RPMI7951 (cell line): ENCODE data around the gene GALNT18. TPM values are rescaled to one million over a fixed set of nuclear protein-coding genes. Genes with fewer than 3 reads are reported as not detected.

Experiments
- DNase-seq: peaks from one replicate; pipeline ENCODE4 v3.0.0-alpha.2; 2012; ENCODE audit warnings: low read depth
- total RNA-seq: library from RNA; depleted of rRNA; stranded (reverse); fragments of >200 nt; shearing (Covaris generic); gene quantifications from 2 replicates; pipeline ENCODE4 v1.2.3, GENCODE V29; 2014

GALNT18 gene
- total RNA-seq, 1 experiment from 2014 or later = 12.3 TPM

DNA sequence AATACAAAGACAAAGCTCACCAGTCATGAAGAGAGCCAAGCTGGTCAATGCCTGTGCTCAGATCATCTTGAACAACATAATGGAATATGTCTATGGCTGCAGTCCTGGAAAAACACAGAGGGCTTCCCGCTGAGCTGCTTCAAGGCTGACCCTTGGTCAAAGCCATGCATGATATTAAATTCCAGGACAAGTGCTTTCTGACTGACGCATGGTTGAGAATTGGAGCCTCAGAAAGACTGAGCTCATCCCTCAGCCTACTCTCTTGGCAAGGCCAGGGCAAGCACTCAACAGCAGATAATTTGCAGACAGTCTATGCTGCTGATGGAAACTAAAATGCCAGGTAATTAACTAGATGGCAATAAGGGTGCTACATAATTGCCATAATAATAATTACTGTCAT is 89.2 kb downstream of the GALNT18 start:
- DNase-seq = no peak

DNA sequence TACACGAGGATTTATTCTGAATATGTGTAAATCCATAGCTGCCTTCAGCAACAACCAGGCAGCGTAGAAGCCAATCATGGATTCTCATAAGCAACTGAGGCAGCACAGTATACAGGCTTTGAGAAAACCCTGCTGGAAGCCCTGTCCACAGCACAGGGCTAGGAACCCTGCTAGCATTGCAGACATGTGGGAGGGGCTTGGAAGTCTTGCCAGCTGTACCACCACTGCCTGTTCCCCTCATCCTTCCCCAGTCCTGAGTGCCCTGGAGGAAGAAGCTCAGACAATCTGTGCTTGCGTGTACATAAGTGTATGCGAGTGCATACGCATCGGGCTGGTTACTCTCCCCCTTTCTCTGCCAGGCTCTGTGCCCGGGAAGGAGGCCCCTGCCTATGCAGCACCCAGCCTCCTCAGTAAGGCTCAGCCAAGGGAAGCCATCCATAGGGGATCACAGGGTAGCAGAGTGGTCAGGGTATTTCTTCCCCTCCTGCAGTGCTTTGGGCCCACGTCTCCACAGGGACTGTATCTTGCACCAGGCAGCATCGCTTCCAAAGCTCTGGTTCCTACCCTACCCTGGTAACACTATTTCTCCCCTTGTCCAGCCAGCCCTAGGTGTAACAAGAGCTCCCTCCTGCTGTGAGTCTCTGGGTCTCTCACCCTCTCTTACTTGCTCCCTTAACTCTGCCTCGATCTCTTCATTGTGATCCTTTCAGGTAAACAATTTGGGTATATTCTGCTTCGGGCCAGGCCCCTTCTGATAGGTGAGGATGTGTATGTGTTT is 90.5 kb downstream of the GALNT18 start:
- DNase-seq = no peak

DNA sequence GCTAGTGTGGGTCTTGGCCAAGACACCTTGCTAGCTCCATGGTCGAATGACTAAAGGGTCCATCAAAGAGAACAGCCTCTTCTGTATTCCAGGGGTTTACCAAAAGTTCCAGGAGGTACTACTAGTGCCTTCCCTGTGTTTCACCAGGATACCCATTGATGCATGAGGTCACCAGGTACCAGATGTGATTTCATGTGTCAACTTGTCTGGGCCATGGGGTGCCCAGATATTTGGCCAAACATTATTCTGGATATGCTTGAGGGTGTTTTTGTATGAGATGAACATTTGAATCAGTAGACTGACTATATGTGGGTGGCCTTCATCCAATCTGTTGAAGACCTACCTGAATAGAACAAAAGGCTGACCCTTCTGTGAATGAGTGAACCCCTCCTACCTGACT is 92.8 kb downstream of the GALNT18 start:
- DNase-seq = no peak

DNA sequence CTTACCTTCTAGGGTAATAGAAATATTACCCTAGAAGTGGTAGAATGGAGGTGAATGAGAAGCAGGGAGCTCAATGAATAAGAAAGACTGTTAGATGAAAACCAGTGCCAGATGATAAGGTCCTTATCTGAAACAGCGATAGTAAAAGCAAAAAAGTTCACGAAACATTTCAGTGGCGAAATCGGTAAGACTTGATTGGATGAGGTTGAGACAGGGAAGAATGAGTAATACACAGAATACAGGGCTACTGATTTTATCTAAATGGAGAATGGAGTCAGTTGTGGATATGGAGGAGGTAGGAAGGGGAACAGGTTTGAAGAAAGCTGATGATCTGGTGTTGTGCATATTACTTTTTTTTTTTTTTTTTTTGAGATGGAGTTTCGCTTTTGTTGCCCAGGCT is 96.5 kb downstream of the GALNT18 start:
- no peak for DNase-seq

DNA sequence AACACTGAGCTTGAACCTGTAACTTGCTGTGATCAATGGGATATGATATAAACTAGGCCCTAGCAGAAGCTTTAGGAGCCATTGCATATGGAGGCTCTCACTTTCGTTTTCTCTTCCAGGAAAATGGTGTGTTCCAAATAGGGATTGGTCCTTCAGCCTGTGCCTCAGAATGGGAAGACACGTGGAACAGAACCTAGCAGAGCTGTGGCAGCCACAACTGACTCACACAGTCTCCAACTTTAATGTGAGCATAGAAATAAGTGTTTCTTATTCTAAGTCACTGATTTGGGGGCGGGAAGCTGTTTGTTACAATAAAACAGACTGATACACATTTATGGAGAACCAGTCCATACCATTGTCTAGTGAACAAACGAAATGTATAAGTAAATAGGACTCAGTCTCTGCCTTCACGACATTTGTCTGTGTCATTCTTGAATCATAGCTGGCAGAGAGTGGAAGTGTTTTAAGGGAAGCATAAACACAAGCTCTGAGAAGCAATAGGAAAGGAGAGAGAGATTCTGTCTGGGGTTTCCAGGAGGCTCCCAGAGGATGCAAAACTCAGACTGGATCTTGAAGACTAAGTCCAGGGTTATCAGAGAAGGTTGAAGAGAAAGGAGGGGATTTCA is 97.3 kb downstream of the GALNT18 start:
- DNase-seq = peak; percentile 71

DNA sequence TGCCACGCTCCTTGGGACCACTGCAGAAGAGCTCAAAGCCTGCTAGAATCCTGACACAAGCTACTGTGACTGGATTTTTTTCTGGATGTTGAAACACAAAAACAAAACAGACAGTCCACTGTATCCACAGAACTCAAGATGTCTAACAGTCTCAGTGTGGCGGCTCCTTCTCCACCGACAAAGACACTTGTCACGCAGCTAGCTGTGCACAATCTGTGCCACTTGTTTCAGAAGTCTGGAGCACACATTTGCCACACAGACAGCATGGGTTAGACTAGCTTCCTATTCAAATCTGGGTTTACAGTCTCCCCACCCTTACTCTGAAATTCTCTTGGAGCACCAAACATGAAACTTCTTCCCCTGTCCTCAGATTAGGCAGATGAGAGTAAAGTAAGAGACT is 99.2 kb downstream of the GALNT18 start:
- DNase-seq = no peak

DNA sequence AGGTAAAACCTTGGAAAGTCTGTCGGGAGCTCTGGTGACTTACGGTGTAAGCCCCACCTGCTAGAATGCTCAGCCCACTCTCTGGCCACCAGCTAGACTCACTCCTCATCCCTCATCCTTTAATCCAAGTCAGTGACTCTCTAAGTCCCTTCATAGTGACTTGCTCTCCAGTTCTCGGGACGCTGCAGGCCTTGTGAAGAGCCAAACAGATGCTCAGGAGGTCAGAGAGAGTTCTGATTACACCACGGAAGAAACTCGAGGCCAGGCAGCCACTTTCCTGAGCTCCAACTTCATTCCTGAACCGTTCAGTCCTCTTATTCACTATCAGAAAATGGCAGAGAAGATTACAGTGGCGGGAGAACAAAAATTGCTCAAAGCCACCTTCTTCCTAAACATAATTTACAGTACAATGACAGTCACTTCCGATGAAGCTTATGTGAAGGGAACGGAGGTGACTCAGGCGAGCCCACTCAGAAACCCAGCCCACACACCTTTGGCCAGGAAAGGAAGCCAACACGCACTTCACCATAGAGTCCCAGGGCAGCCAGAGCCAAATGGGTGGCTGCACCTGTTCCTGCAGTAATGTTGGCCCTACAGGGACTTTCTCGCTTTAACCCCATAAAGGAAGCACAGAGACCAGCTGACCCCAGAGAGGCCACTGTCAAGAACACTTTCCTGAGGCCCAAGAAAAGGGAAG is 100.4 kb downstream of the GALNT18 start:
- no peak for DNase-seq

DNA sequence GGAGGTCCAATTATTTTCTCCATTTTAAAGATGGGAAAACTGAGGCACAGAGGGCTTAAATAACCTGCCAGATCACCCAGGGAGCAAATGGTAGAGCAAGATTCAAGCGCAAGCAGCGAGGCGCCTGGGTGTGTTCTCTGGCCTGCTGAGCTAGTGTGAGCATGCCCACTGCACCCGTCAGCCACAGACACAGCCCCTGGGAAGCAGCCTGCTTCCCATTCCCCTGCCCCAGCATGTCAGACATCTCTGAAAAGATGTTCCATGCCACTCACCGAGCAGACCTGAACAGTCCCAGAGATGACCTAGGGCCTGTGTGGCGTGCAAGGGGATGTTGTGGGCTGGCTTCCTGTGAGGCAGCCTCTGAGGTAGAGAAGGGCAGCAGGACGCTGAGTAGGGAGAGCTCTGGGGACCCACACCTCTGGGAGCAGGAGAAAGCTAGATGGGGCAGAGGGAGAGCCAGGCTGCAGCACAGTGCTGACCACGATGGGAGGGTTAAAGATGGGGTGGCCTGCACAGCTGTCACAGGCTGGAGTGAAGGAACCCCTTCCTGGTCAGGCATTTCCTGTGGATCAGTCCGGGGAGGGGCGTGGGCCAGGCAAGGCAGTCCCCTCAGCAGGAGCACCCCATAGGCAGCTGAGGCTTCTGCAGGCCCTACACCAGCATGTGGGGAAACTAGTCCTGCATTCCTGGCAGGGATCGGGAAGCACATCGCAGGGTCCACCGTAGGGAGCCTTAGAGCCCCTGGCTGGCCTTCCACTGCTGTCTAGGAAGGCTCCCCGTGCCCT is 101.4 kb downstream of the GALNT18 start:
- no peak for DNase-seq

DNA sequence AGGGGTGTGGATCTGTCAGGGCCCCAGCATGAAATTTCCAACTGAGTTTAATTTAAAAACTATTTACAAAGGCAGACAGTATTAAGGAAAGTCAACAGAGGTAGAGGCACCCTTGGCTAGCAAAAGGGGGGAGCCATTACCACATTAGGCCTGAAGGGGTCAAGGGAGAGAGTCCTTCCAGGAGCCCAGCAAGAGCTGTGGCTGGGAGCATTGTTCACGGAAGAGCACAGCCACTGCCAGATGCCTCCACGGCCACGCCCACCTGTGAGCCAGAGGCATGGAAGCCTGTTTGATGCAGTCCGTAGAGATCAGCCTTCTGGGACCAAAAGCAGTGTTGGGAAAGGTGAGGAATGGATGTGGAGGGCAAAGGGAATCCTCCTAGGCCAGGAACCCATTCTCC is 102.6 kb downstream of the GALNT18 start:
- peak; percentile 15 for DNase-seq

DNA sequence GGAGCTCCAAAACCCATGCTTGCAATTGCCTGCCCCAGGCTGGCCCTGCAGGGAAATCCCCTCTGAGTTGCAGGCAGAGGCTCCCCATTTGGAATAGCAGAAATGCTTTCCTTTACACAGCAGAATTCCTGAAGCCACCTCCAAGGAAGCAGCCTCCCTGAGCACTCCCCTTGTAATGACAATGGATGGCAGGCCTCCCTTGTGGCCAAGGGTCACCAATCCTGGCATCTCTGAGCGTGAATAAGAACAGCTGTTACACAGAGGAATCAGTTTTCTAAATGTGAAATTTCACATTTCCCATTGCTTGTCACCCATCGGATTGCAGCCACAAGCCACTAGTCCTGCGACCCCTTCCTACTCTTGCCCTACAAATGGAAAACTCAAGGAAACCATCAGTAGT is 107.6 kb downstream of the GALNT18 start:
- DNase-seq = no peak

DNA sequence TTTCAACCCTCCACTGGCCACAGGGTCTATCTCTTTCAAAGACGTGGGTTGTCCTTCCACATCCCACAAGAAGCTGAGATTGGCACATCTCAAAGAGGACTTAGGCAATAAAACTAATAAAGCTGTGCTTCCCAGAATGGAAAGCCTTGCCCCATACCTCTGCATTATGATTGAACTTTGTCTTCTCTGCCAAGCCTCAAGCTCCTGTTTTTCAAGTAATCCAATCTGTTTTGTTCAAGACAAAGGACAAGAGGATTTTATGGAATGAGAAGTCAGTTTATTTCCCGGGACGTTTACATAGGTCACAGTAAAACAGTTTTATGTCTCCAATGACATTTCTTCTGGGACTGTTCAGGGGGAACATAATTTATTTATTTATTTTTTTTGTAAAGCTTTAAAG is 108.4 kb downstream of the GALNT18 start:
- peak; percentile 10 for DNase-seq

DNA sequence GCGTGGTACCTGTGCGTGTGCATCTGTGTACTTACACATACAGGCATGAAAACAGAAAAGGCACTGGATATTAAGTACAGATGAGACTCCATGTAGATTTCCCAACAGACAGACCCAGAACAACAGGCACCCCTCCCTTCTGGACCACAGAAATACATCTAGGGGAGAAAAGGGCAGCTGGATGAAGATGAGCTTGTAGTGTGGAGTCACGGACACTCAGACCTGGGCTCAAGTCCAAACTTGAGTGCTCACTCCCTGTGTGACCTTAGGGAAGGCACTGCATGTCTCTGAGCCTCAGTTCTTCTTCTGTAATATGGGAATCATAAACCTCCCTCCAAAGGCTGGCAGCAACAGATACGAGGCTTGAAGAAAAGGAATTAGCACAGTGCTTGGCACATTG is 108.9 kb downstream of the GALNT18 start:
- no peak for DNase-seq

DNA sequence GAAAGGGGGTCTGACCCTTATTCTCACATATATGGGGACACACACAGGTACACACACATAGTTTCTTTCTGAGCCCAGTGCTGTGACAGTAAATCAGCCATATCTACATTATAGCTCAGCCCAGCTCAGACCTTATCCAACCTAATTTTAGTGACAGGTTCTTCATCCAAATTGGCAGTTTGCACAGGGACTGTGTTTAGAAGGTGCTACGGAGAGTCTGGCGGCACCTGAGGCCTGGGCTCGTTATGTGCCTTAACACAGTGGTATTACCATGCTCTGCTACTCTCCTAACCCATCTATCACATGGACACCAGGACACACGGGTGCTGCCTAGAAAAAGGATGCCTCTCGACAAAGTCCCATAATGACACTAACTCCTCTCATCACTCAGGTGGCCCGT is 109.3 kb downstream of the GALNT18 start:
- DNase-seq = no peak

DNA sequence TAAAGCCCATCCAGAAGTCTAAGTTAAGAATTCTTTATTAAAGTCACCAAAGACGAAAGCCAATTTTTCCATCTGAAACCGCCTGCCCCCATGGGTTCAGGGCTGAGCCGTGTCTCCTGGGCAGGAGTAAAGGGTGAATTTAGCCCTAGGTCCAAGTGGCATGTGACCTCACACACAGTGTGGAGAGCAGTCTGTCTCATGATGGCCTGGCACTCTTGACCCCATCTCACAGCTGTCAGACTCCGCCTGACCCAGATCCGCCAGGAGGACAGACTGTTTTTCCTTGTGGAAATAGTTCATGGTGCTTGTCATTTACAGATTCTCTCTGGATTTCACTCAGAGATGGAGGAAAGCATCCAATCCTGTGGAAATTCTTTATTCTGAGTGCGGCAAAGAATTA is 109.7 kb downstream of the GALNT18 start:
- DNase-seq = no peak

DNA sequence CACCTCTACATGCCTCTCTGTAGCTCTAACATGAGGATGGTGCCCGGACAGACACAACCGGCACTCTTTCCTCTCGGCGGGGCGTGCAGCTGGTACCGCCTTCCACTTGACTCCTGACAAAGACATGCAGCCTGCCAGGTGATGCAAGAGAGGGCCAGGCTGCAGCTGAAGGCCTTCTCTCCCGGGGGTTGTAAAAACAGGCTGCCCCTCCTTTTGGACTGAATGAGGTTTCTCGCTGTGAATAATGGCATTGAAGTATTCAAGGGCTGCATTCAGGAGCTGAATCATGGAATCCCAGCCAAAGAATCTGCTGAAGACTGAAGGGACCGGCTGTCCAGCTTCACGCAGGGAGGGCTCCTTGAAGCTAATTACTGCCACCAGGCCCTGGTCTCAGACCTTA is 110.9 kb downstream of the GALNT18 start:
- peak; percentile 42 for DNase-seq

DNA sequence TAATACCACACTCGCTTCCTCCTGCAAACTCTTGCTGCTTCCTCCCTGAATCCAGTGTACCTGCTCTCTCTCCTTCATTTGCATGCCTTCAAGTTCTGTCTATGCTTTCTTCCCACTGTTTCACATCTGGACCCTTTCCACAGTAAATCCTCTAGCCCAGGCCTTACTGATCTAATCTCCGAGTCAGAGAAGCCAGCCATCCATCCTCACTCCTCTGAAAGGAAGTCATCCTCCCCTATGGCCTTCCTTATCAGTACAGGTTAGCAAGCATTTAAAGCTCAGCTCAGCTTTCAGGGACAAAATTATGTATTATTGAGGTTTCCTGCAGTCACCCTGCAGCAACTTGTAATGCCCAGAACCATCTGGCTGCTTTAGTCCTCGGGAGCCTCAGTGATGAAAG is 116.1 kb downstream of the GALNT18 start:
- no peak for DNase-seq

DNA sequence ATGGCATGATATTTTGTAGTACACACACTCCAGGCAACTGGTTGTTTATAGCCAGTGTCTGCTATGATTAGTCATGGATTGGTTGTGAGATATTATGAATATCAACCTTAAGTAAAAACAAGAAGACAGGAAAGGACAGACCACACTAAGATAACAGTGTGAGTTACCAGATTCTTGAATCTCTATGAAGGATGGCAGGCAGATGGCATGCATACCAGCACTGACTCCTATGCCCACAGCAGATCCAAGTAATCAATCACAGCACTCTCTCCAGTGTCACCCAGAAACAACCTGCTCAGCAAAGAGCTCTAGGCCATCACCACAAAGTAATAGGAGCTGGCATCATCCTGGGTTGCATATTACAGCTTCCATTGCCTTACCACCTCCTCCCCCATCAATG is 116.6 kb downstream of the GALNT18 start:
- peak; percentile 41 for DNase-seq

DNA sequence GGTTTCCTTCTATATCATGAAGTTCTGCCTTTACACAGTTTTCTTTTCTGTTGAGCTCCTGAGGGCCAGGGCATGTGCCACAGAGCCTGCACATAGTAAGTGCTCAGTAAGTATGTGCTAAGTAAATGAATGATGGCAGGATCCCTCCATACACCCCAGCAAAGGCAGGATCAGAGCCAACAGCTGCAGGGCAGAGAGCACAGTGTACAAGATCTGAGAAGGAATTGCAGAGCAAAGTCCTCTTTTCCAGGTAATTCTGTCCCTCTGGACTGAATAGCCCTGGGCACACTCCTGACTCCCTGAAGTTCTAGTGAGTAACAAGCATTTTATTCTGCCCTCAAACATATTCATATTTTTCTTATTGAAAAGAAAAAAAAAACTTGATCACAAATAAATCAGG is 117.7 kb downstream of the GALNT18 start:
- no peak for DNase-seq

DNA sequence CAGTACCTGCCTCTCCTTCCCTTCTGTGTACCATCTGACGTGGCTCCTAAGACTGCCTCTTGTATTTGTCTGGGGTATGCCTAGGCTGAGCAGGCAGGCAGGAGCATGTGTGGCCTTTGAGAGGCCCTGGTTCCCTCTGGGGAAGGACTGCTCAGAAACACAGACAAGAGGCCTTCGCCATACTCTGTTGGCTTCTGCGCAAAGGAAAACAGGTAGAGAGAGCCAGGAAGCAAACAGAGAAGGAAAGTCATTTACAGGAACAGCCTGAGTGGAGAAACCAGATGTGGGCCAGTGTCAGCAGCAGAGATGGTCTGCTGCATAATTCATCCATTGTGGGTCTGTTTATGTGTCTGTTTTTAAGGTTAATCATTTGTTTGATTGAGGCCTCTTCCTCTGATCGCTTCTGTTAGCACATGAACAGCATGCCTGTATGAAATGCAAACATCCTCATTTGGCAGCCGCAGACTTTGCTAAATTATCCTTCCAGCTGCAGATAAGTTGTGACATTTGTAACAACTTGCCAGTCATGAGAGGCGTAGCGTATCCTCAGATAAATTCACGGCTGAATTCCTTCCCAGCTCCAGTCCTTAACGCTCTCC is 119.4 kb downstream of the GALNT18 start:
- DNase-seq = no peak

DNA sequence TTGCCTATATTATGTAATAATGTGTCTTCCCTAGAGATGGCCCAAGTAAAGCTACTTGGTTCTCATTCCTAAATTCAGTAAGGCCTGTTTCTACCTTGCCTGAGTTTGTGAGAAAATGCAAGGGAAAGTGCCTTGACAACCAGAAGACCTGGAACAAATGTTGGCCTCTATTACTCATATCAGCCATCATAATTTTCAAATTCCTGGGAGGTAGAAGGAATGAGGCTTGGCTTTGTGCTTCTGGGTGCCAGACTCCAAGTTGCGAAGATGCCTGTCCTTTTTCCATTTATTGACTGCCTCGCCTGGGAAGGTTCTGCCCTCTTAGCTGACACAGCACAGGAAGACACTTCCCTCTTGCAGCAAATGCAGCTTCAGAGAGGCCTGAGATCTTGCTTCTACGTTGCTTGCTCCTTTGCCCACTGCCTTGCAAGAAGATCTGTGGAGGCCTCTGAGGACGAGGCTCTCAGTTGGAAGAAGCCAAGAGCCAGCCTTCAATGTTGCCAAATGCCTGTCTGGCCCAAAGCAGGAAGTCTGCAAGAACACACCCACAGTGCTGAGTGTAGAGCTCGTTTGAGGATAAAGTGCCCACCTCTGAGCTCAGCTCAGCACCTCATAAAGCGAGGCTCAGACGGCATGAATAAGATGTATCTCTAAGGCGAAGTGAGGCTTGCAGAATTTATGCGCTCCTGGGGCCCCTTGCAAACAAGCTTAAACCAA is 120.1 kb downstream of the GALNT18 start:
- DNase-seq = no peak
